Stimulated activated CD4-positive, alpha-beta T cell treated with anti-CD3 and anti-CD28 coated beads, Interleukin-4, amount 100 ng/mL, for 48 hours (primary cell): ENCODE results near the gene MFSD12.

Experiments
- DNase-seq, 2 donors: peaks; one replicate each; pipeline ENCODE4 v3.0.0-alpha.2; 2020; ENCODE audit warnings: low read depth in 2 of 2

Gene MFSD12

GRCh38 chr19:3555653-3556422, 1.5 kb downstream of the MFSD12 start:
- no peak for DNase-seq

GRCh38 chr19:3554254-3555083, 2.9 kb downstream of the MFSD12 start:
- no peak for DNase-seq

- no peak for DNase-seq
Measured at GRCh38 chr19:3551792-3552095, 5.6 kb downstream of the MFSD12 start.

GRCh38 chr19:3550947-3551791, 6.2 kb downstream of the MFSD12 start:
- DNase-seq, result no peak

GRCh38 chr19:3549816-3550215, 7.6 kb downstream of the MFSD12 start:
- DNase-seq, result no peak

- no peak for DNase-seq
Measured at GRCh38 chr19:3548606-3549005, 8.8 kb downstream of the MFSD12 start.

- DNase-seq, result no peak
Measured at GRCh38 chr19:3547767-3548282, 9.6 kb downstream of the MFSD12 start.

- peak in 1 of 2 donors; percentile 26 for DNase-seq
Measured at GRCh38 chr19:3547301-3547731, 10.1 kb downstream of the MFSD12 start.

GRCh38 chr19:3546119-3546518, 11.3 kb downstream of the MFSD12 start:
- no peak for DNase-seq

- DNase-seq, result no peak
Measured at GRCh38 chr19:3545669-3546034, 11.7 kb downstream of the MFSD12 start.

- peak; percentile 71 to 89 for DNase-seq
Measured at GRCh38 chr19:3544742-3545668, 12.4 kb downstream of the MFSD12 start.

GRCh38 chr19:3544058-3544376, 13.4 kb downstream of the MFSD12 start:
- DNase-seq, result no peak

GRCh38 chr19:3543150-3544057, 14.0 kb downstream of the MFSD12 start:
- no peak for DNase-seq

GRCh38 chr19:3539756-3540118, 17.6 kb downstream of the MFSD12 start:
- DNase-seq, result no peak

GRCh38 chr19:3538965-3539755, 18.2 kb downstream of the MFSD12 start, which contains the start of gene TEKTIP1:
TEKTIP1 (plus strand) TSS chr19:3539174; CDS start chr19:3539178, 4 bp downstream.
- DNase-seq, result no peak

GRCh38 chr19:3538258-3538929, 19.0 kb downstream of the MFSD12 start:
- DNase-seq, result no peak

GRCh38 chr19:3537438-3538240, 19.7 kb downstream of the MFSD12 start:
- no peak for DNase-seq

GRCh38 chr19:3537101-3537437, 20.3 kb downstream of the MFSD12 start:
- DNase-seq, result no peak
